WTC11 (cell line): ENCODE results near the gene UIMC1. TPM values are rescaled to one million over a fixed set of nuclear protein-coding genes. Genes with fewer than 3 reads are reported as not detected.

Experiments
- ATAC-seq: fragments of 200-7000 bp; cut with Tn5 transposase; 2 replicates; pipeline ENCODE4 v1.10.0; 2021; ENCODE audit warnings: mild to moderate bottlenecking, moderate library complexity
- CTCF ChIA-PET: fragments of 300-600 bp; sonication (Branson Sonifier 250); formaldehyde crosslinking; loops from one replicate; lab custom pipeline; 2021; ENCODE audit warnings: antibody characterized with exemption; lab: Charles Lee
- POLR2A ChIA-PET: fragments of 350-600 bp; sonication (Branson Sonifier 250); formaldehyde crosslinking; loops from one replicate; lab custom pipeline; 2021; ENCODE audit warnings: antibody characterized with exemption; lab: Charles Lee
- DNase-seq: peaks from one replicate; pipeline ENCODE4 v3.0.0; 2021; ENCODE audit warnings: low spot score
- H3K27ac Mint-ChIP-seq: 2 replicates; pipeline ENCODE4 v1.8.0; 2021; ENCODE audit warnings: mixed read lengths
- H3K27me3 Mint-ChIP-seq: 2 replicates; pipeline ENCODE4 v1.8.0; 2021; ENCODE audit warnings: low read depth, mild to moderate bottlenecking, moderate library complexity, mixed read lengths
- H3K36me3 Mint-ChIP-seq: 2 replicates; pipeline ENCODE4 v1.8.0; 2021; ENCODE audit warnings: mixed read lengths
- H3K4me1 Mint-ChIP-seq: 2 replicates; pipeline ENCODE4 v1.8.0; 2022; ENCODE audit warnings: mixed read lengths
- H3K4me3 Mint-ChIP-seq: 2 replicates; pipeline ENCODE4 v1.8.0; 2021; ENCODE audit warnings: mild to moderate bottlenecking, moderate library complexity, mixed read lengths
- H3K9me3 Mint-ChIP-seq: 2 replicates; pipeline ENCODE4 v1.8.0; 2021; ENCODE audit warnings: mixed read lengths
- CBFB ChIP-seq: sonication (generic); formaldehyde crosslinking; IDR thresholded peaks from 2 replicates; pipeline ENCODE4 v1.8.1; 2022; ENCODE audit warnings: mild to moderate bottlenecking, low read depth, missing genetic modification reagents
- EMX1 ChIP-seq: fragments of 250-450 bp; sonication (Bioruptor Pico); IDR thresholded peaks from 2 replicates; pipeline ENCODE4 v1.8.0; 2021; ENCODE audit warnings: mild to moderate bottlenecking
- ERG ChIP-seq: fragments of 250-450 bp; sonication (Bioruptor Pico); IDR thresholded peaks from 2 replicates; pipeline ENCODE4 v1.8.0; 2021; ENCODE audit warnings: mild to moderate bottlenecking
- FOXP4 ChIP-seq: sonication (generic); formaldehyde crosslinking; IDR thresholded peaks from 2 replicates; pipeline ENCODE4 v1.8.0; 2022; ENCODE audit warnings: mild to moderate bottlenecking, missing genetic modification reagents
- MAX ChIP-seq: sonication (generic); formaldehyde crosslinking; IDR thresholded peaks from 2 replicates; pipeline ENCODE4 v1.8.0; 2022; ENCODE audit warnings: mild to moderate bottlenecking, missing genetic modification reagents
- NR1H2 ChIP-seq: sonication (generic); formaldehyde crosslinking; IDR thresholded peaks from 2 replicates; pipeline ENCODE4 v1.9.0; 2021; ENCODE audit warnings: mild to moderate bottlenecking, moderate library complexity, missing genetic modification reagents
- NR2C2 ChIP-seq: sonication (generic); formaldehyde crosslinking; IDR thresholded peaks from 2 replicates; pipeline ENCODE4 v1.8.0; 2022; ENCODE audit warnings: mild to moderate bottlenecking, missing genetic modification reagents
- NR3C1 ChIP-seq: sonication (generic); formaldehyde crosslinking; conservative IDR thresholded peaks from 2 replicates; pipeline ENCODE4 v1.8.1; 2023; ENCODE audit warnings: low read depth, mild to moderate bottlenecking, missing genetic modification reagents
- OVOL2 ChIP-seq: fragments of 250-450 bp; sonication (Bioruptor Pico); IDR thresholded peaks from 2 replicates; pipeline ENCODE4 v1.9.0; 2021; ENCODE audit warnings: mild to moderate bottlenecking, borderline replicate concordance
- PRDM15 ChIP-seq: sonication (generic); formaldehyde crosslinking; IDR thresholded peaks from 2 replicates; pipeline ENCODE4 v1.8.0; 2022; ENCODE audit warnings: missing genetic modification reagents
- SOX15 ChIP-seq: fragments of 250-450 bp; sonication (Bioruptor Pico); IDR thresholded peaks from 2 replicates; pipeline ENCODE4 v1.9.0; 2021; ENCODE audit warnings: mild to moderate bottlenecking
- USF2 ChIP-seq: sonication (generic); formaldehyde crosslinking; IDR thresholded peaks from 2 replicates; pipeline ENCODE4 v1.8.1; 2023; ENCODE audit warnings: mild to moderate bottlenecking, missing genetic modification reagents, moderate library complexity
- total RNA-seq: library from RNA; stranded (reverse); gene quantifications from 3 replicates; pipeline ENCODE4 v1.2.3, GENCODE V29; 2021
- TF ChIP-seq, protein P1 (sequence below): sonication (generic); formaldehyde crosslinking; IDR thresholded peaks from 2 replicates; pipeline ENCODE4 v1.8.1; 2022; ENCODE audit warnings: mild to moderate bottlenecking, moderate library complexity, missing genetic modification reagents
- TF ChIP-seq, protein P2 (sequence below): sonication (generic); formaldehyde crosslinking; conservative IDR thresholded peaks from 2 replicates; pipeline ENCODE4 v1.8.1; 2022; ENCODE audit warnings: mild to moderate bottlenecking, missing genetic modification reagents
- TF ChIP-seq, protein P3 (sequence below): sonication (generic); formaldehyde crosslinking; IDR thresholded peaks from 2 replicates; pipeline ENCODE4 v1.8.1; 2023; ENCODE audit warnings: mild to moderate bottlenecking, missing genetic modification reagents, moderate library complexity
- TF ChIP-seq, protein P4 (sequence below): sonication (generic); formaldehyde crosslinking; IDR thresholded peaks from 2 replicates; pipeline ENCODE4 v1.8.1; 2022; ENCODE audit warnings: mild to moderate bottlenecking, missing genetic modification reagents, moderate library complexity, borderline replicate concordance
- TF ChIP-seq, protein P5 (sequence below): fragments of 250-450 bp; sonication (Bioruptor Pico); conservative IDR thresholded peaks from 2 replicates; pipeline ENCODE4 v1.9.0; 2021; ENCODE audit warnings: mild to moderate bottlenecking

UIMC1 gene
- total RNA-seq, 1 experiment from 2014 or later, result 48.0 TPM

DNA sequence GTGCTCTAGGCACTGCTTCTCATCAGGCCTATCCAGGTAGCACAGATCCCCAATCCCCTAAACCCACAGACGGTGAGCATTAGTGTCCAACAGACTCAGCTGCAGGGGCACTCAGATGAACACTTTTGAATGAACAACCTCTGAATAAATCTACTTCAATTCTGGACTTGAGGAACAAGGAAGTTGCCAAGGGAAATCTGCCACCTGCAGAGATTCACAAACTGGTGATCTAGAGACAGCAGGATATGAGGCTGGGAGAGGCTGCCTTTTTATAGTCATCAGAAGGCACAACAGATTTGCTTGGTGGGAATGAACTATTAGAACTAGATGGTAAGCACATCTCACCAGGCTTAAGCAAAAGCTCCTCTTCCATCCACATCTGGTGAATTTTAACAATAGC is 100.5 kb downstream of the UIMC1 start:
- POLR2A ChIA-PET, result no interaction called here
- no peak overlapping the region for H3K4me3 Mint-ChIP-seq
- no peaks in the 10 kb centered on the region for H3K9me3 Mint-ChIP-seq
- H3K27me3 Mint-ChIP-seq, result no peaks in the 10 kb centered on the region
- H3K4me1 Mint-ChIP-seq, result no peaks in the 10 kb centered on the region
- DNase-seq (no peak), ATAC-seq (no peak)
- no peak for TF ChIP-seq ERG
- no peak for TF ChIP-seq NR2C2
- TF ChIP-seq OVOL2 (CRISPR knock-in tag), result no peak
- TF ChIP-seq EMX1, result no peak
- TF ChIP-seq, protein P1, sequence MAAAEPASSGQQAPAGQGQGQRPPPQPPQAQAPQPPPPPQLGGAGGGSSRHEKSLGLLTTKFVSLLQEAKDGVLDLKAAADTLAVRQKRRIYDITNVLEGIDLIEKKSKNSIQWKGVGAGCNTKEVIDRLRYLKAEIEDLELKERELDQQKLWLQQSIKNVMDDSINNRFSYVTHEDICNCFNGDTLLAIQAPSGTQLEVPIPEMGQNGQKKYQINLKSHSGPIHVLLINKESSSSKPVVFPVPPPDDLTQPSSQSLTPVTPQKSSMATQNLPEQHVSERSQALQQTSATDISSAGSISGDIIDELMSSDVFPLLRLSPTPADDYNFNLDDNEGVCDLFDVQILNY (CRISPR knock-in tag), result no peak
- TF ChIP-seq, protein P2, sequence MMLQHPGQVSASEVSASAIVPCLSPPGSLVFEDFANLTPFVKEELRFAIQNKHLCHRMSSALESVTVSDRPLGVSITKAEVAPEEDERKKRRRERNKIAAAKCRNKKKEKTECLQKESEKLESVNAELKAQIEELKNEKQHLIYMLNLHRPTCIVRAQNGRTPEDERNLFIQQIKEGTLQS, result no peak
- no peak for TF ChIP-seq USF2
- no peak for TF ChIP-seq NR3C1 (CRISPR knock-in tag)
- no peak for TF ChIP-seq MAX (CRISPR knock-in tag)
- TF ChIP-seq, protein P3, sequence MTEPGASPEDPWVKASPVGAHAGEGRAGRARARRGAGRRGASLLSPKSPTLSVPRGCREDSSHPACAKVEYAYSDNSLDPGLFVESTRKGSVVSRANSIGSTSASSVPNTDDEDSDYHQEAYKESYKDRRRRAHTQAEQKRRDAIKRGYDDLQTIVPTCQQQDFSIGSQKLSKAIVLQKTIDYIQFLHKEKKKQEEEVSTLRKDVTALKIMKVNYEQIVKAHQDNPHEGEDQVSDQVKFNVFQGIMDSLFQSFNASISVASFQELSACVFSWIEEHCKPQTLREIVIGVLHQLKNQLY, result no peak
- TF ChIP-seq FOXP4 (CRISPR knock-in tag), result no peak
- no peak for TF ChIP-seq NR1H2 (CRISPR knock-in tag)
- TF ChIP-seq CBFB (CRISPR knock-in tag), result no peak
- TF ChIP-seq, protein P4, sequence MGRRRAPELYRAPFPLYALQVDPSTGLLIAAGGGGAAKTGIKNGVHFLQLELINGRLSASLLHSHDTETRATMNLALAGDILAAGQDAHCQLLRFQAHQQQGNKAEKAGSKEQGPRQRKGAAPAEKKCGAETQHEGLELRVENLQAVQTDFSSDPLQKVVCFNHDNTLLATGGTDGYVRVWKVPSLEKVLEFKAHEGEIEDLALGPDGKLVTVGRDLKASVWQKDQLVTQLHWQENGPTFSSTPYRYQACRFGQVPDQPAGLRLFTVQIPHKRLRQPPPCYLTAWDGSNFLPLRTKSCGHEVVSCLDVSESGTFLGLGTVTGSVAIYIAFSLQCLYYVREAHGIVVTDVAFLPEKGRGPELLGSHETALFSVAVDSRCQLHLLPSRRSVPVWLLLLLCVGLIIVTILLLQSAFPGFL (CRISPR knock-in tag), result no peak
- TF ChIP-seq PRDM15 (CRISPR knock-in tag), result no peak
- no peak for TF ChIP-seq SOX15
- TF ChIP-seq, protein P5, sequence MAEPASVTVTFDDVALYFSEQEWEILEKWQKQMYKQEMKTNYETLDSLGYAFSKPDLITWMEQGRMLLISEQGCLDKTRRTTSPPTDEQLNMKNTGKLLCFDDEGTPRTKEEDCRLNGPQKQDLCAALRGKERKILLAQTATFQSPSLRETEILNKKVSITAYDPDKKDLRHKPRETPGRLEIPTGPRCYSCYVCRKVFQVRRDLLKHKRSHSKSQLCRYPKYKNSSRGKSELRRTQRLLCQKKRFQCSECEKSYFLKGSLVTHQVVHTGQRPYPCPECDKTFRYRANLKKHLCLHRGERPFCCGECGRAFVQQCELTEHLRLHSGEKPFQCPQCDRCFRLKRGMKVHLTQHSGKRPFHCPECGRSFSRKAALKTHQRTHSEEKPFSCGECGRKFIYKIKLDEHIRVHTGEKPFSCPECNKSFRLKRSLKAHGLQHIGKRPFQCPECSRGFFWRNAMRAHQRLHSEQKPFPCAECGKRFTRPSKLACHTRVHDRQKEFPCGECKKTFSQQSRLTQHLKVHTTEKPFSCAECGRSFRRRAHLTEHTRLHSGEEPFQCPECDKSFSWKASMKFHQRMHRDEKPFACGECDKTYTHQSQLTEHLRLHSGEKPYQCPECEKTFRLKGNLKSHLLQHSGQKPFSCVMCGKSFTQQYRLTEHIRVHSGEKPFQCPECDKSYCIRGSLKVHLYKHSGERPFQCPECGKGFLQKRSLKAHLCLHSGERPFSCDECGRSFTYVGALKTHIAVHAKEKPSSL (CRISPR knock-in tag), result no peak
- peaks cover 44% of the 10 kb centered on the region for H3K36me3 Mint-ChIP-seq
- CTCF ChIA-PET, result interaction anchor here (1.0 kb wide), 1 partner anchor 245 kb away, joined by 3 read pairs; no protein-coding TSS in a partner anchor
- no peak overlapping the region for H3K27ac Mint-ChIP-seq
